ENCODE measurements around the gene MRTFA. TPM values are rescaled to one million over a fixed set of nuclear protein-coding genes. Genes with fewer than 3 reads are reported as not detected.

Gene MRTFA
- total and polyA plus RNA-seq, 2 of the 13 experiments (the other 11 are each of a cell fraction or from before 2014, with no cell fraction given) = 2.4 to 8.2 TPM

- TF ChIP-seq IKZF5 (CRISPR knock-in tag; IDR thresholded peaks at IDR 0.05) = peak; percentile 30; the same call in 1 of the 2 replicates
- peak; percentile 71; the same call in 1 of the 2 replicates for TF ChIP-seq ZNF510 (CRISPR knock-in tag; IDR thresholded peaks at IDR 0.05; ENCODE audit: low read depth)
- TF ChIP-seq FUBP1 (CRISPR knock-in tag; IDR thresholded peaks at IDR 0.05; ENCODE audit: borderline replicate concordance) = peak; percentile 7; the same call in 1 of the 2 replicates
- TF ChIP-seq POGZ (CRISPR knock-in tag; IDR thresholded peaks at IDR 0.05) = peak; percentile 87
- TF ChIP-seq ZNF788 (CRISPR knock-in tag; IDR thresholded peaks at IDR 0.05; ENCODE audit: borderline replicate concordance) = peak; percentile 41; the same call in 1 of the 2 replicates
- TF ChIP-seq JARID2 (CRISPR knock-in tag; IDR thresholded peaks at IDR 0.05; ENCODE audit: insufficient replicate concordance) = no peak
- peak; percentile 75 for TF ChIP-seq THAP11 (CRISPR knock-in tag; IDR thresholded peaks at IDR 0.05)
- TF ChIP-seq FOXA3 (CRISPR knock-in tag; IDR thresholded peaks at IDR 0.05) = no peak; the same call in none of the 2 replicates
- no peak for TF ChIP-seq MAF1 (CRISPR knock-in tag; IDR thresholded peaks at IDR 0.05; ENCODE audit: borderline replicate concordance)
- no peak for TF ChIP-seq AGO1 (IDR thresholded peaks at IDR 0.05; ENCODE audit: low read depth, low read length, poor library complexity, severe bottlenecking)
- TF ChIP-seq NCOA2 (CRISPR knock-in tag; IDR thresholded peaks at IDR 0.05) = peak; percentile 4; the same call in 1 of the 2 replicates
- no peak for TF ChIP-seq DNMT3B (CRISPR knock-in tag; conservative IDR thresholded peaks at IDR 0.05)
- no peak for TF ChIP-seq SMARCE1 (IDR thresholded peaks at IDR 0.05; ENCODE audit: borderline replicate concordance)
- TF ChIP-seq ZNF33A (CRISPR knock-in tag; IDR thresholded peaks at IDR 0.05; ENCODE audit: borderline replicate concordance) = no peak
- TF ChIP-seq ZNF530 (CRISPR knock-in tag; IDR thresholded peaks at IDR 0.05; ENCODE audit: low read depth) = no peak
- 0 out of 2 replicates have a peak, but pooled peaks have one; percentile 27 for TF ChIP-seq ZSCAN22 (CRISPR knock-in tag; IDR thresholded peaks at IDR 0.05)
- TF ChIP-seq ZNF639 (CRISPR knock-in tag; conservative IDR thresholded peaks at IDR 0.05) = no peak; the same call in 1 of the 2 replicates
- TF ChIP-seq ATF6 (CRISPR knock-in tag; conservative IDR thresholded peaks at IDR 0.05) = no peak; the same call in 1 of the 2 replicates
- TF ChIP-seq RORA (CRISPR knock-in tag; IDR thresholded peaks at IDR 0.05) = no peak
- TF ChIP-seq ETV6 (CRISPR knock-in tag; conservative IDR thresholded peaks at IDR 0.05) = no peak; the same call in 1 of the 2 replicates
- peak; percentile 94 for TF ChIP-seq PHF8 (CRISPR knock-in tag; IDR thresholded peaks at IDR 0.05)
Observed at GRCh38 chr22:40651563-40652501, 15.3 kb upstream of the MRTFA start (continued).

Measured in HepG2 (cell line).